Dermis blood vessel endothelial cell (primary cell): Measurements from ENCODE around the gene SYTL2. TPM values are rescaled to one million over a fixed set of nuclear protein-coding genes. Genes with fewer than 3 reads are reported as not detected.
"Not testable (repeated sequence)": the region's sequence is repeated elsewhere in the genome, so short reads cannot be mapped to it uniquely, and the experiment has no call there.

ENCODE experiments used
- DNase-seq: peaks from one replicate; pipeline ENCODE4 v3.0.0; 2010
- total RNA-seq: library from RNA; depleted of rRNA; stranded (reverse); fragments of >200 nt; gene quantifications from 2 replicates; pipeline ENCODE4 v1.2.3, GENCODE V29; 2014

Gene SYTL2
- total RNA-seq, 1 donor from 2014 or later, result 2.0 TPM

- DNase-seq, result no peak
Measured at GRCh38 chr11:85685125-85685819, 125.7 kb downstream of the SYTL2 start.

GRCh38 chr11:85682330-85683305, 128.3 kb downstream of the SYTL2 start:
- peak; percentile 55 for DNase-seq

GRCh38 chr11:85680897-85681296, 130.0 kb downstream of the SYTL2 start:
- no peak for DNase-seq

DNA sequence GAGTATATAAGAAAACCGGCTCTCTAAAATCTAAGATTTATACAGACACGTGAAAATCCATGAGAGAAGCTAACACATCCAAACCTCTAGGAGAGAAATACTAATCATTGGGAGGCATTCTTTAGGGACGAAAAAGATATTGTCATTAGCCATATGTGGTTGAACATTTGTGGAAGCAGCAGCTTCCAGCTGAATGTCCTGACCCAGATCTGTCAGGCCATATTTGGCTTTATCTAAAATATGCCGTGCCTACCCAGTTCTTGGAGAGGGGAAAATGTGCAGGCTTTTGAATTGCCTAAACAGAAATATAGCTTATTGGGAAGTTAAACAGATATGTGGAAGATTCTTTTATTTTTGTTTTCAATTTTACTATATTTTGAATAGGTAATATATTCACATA, 131.4 kb downstream of the SYTL2 start:
- no peak for DNase-seq

- DNase-seq, result no peak
Measured at GRCh38 chr11:85673393-85673792, 137.5 kb downstream of the SYTL2 start.

DNA sequence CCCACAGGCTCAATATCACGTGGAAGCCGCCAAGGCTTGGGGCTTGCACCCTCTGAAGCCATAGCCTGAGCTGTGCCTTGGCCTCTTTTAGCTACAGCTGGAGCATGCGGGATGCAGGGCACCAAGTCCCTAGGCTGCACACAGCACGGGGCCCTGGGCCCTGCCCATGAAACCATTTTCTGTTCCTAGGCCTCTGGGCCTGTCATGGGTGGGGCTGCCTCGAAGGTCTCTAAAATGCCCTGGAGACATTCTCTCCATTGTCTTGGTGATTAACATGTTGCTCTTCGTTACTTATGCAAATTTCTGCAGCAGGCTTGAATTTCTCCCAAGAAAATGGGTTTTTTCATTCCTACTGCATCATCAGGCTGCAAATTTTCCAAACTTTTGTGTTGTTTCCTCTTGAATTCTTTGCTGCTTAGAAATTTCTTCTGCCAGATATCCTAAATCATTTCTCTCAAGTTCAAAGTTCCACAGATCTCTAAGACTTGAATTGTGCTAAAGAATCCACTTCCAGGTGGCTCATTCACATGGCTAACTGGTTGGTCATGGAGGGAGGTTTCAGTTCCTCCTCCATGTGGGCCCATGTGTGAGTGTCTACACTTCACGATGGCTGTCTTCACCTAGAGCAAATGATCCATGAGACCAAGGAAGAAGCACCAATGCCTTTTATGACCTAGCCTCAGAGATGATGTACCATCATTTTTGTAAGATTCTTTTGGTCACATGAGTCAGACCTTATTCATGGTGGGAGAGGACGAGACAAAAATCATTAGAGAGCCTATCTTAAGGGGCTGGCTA, 138.6 kb downstream of the SYTL2 start:
- no peak for DNase-seq

DNA sequence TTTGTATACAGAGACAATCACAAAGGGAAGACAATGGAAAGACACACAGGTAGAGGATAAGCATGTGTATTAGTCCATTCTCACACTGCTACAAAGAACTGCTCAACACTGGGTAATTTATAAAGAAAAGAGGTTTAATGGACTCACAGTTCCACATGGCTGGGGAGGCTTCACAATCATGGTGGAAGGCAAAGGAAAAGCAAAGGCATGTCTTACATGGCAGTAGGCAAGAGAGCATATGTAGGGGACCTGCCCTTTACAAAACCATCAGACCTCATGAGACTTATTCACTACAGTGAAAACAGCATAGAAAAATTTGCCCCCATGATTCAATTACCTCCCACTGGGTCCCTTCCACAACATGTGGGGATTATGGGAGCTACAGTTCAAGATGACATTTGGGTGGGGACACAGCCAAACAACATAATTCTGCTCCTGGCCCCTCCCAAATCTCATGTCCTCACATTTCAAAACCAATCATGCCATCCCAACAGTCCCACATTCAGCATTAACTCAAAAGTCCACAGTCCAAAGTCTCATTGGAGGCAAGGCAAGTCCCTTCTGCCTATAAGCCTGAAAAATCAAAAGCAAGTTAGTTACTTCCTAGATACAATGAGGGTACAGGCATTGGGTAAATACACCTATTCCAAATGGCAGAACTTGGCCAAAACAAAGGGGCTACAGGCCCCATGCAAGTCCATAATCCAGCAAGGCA, 139.8 kb downstream of the SYTL2 start:
- not testable (repeated sequence) for DNase-seq

- DNase-seq, result no peak
Measured at GRCh38 chr11:85668157-85668556, 142.8 kb downstream of the SYTL2 start.

DNA sequence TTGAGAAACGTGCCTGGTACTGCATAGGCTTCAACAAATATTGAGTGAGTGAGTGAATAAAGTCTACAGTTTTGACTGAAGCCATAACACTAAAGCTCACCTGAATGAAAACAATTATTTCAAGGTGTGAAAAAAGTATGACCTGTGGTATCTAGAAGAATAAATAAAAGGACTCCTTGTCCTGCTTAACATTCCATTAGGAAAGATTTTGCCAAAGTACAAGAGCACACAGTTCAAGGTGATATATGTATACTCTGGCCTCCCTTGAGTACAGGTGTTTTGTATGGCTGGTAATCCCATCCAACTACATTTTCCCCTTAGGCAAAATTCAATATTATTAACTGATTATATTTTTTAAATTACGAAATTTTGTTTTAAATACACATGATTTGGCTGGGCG, 144.3 kb downstream of the SYTL2 start:
- no peak for DNase-seq

DNA sequence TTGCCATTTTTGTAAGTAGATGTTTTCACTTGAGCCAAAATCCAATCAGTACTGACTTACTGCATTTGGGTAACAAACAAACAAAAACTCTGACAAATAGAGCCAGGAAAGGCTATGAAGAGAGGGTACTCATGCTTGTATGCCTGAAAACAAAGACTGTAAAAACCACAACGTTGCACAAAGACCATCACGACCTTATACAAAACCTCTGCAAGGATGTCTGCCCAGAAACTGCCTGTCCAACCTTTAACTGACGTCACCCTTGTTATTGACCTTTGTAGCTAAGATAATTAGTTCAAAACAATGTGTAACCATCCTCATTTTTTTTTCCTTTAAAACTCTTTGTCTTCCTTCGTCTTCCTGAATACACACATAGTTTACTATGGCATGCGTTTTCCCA, 145.2 kb downstream of the SYTL2 start:
- DNase-seq, result no peak

DNA sequence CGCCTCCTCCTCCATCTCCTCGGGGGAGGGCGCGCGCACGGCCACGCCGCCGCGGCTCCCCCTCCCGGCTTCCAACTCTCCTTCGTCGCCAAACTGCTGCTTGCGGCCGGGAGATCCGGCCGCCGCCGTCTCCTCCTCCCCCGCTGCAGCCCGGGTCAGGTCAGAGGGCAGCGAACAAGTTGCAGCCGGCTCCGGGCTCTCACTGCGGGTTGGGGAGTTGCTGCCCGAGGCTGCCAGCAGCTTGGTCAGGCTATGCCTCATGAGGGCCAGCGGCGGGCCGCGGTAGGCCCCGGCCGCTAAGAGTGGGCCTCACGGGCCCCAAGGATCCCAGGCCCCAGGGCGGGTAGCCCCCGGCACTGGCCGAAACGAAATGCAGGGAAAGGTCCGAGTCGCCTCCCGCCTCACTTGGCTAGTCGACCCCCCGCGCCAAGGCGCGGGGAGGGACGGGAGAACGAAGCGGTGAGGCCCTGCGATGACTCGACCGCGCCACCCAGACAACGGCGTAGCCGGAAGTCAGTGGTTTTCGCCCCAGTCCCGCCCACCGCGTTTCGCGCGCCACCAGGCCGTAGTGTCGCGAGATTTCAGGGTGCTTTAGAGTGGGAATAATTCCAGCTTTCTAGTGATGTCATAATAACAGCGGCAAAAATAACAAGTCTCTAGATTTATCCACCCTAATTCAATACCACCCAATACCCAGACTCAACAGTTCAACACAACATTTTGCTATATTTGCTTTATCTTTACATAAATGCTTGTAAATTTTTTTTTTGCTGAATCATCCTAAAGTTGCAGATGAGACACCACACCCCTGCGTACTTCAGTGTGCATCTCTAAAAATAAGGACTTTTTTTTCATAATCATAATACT, 146.1 kb downstream of the SYTL2 start, which contains the start of gene CREBZF:
CREBZF (minus strand) TSS at position 515 of the 867 bp plus-strand sequence; CDS start at position 261, 254 bp downstream.
- peak; percentile 96 for DNase-seq

DNA sequence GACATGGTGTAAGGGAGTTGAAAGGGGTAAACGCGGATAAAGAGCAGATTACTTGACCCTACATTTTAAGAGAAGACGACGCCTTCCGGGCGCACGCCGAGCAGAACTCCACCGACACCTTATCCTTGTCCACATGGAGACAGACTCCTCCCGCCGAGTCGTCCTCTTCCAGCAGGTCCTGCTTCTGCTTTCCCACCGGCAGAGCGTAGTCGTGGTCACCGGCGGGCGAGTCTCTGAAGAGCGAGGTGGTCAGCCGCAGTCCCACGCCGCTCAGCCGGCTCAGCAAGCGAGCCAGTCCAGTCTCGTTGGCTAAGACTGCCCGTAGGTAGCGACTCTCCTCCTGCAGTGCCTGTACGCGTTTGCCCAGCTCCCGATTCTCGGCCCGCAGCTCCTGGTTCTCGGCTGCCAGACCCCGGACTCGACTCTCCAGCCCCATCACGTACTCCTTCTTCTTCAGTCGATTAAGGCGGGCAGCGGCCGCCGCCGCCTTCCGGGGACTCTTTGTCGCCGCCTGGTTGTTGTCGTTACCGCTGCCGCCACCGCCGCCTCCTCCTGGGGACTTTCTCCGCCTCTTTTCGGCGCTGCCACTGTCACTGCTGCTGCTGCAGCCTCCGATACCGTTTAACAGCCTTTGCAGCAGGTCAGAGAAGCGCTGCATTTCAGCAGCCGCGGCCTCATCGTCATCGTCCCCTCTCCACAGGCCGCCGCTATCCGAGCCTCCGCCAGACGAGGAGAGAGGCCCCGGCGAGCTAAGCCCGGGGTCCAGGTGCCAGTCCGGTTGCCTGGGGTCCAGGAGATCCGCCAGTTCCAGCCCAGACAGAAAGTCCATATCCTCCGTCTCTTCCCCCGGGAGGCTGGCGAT, 147.0 kb downstream of the SYTL2 start:
- DNase-seq, result peak; percentile 70

GRCh38 chr11:85663080-85663752, 147.7 kb downstream of the SYTL2 start:
- peak; percentile 21 for DNase-seq

DNA sequence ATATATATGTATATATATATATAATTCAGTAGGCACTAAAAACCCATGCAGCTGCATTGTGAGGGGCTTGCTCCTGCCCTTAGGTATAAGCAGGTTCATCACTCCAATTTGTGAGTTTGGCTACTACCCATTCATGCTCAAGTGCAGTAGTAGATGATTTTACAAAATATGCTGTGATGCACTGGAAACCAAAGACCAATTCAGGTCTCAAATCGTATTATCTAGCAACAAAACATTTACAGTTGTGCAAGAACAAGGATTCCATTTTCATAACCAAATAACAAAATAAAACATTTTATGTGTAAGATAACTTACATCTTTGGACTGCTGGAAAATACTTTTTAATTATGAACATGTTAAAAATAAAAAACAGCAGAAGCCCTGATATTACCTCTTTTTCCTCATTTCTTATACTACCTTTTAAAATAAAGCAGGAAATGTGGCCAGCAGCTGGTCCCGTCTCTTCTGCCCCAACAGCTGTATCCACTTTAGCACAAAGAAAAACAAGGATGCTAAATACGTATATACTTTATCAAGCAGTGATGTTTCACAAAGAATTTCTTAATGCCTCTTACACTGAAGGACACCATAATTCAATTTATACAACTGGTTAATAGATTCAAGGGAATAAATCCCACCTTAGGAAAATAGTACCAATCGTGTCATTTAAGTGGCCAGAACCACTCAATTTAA, 148.8 kb downstream of the SYTL2 start:
- DNase-seq, result no peak

DNA sequence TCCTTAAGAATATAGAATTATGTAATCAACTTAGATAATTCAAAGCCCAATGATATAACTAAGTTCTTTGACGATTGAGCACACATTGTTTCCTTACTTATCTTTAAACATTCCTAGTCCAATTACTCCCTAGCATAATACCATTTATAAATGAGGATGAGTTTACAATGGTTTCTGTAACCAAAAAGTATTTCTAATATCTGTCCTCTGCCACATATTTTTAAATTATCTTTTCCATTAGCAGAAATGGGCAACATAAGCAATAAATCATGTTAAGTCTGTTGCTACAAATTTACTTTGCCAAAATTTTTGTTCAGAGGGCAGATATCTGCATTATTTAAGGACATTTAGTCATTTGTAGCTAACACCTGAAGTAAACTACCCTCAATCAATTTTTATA, 152.8 kb downstream of the SYTL2 start:
- DNase-seq, result no peak

DNA sequence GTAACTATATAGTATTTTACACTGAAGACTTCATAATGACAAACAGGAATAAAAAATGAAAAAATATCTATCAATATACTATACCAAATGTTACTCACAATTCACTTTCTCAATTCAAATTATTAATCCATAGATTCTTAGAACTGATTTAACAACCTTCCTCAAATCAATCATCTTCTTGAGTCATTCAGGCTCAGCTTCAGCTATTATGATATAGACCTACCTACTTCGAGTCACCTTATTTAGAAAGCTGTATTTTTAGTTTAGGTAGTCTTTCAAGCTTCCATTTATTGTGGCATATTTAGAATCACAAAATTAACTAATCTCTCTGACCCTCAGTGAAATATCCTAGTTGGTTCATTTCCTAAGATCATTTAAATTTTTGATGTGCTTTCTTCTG, 154.2 kb downstream of the SYTL2 start:
- no peak for DNase-seq

GRCh38 chr11:85654343-85654742, 156.6 kb downstream of the SYTL2 start:
- not testable (repeated sequence) for DNase-seq

DNA sequence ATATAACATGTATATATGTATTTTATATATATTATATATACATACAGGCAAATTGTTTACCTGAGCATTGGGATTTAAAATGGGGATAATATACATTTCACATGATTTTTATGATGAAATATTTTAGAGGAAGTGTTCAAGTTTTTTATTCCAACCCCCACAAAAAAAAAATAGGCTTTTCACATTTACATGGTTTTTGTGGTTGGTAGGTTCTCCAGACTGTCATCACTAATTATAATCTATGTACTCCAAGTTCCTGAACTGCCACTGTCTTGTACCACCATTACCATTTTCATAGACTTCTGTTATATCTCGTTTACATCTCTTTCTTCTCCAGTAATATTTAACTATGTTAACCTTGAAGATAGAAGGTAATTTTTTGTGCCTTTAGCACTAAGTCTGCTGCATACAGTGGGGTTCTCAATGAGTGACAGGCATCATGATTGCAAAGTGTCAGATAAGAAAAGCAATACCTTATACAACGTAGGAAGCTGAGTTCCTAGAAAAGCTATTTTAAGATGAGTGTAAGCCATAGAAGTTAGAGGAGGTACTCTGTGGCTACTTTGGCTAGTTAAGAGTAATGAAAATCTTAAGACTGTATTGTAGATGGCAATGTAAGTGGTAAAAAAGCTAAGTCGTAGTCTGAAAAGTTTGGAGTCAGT, 158.0 kb downstream of the SYTL2 start:
- no peak for DNase-seq
